Lower leg skin (tissue), 4 donors: ENCODE results near the gene OCLN. TPM values are rescaled to one million over a fixed set of nuclear protein-coding genes. Genes with fewer than 3 reads are reported as not detected.
"Not testable (repeated sequence)": the region's sequence is repeated elsewhere in the genome, so short reads cannot be mapped to it uniquely, and the experiment has no call there.

ENCODE experiments used
- DNase-seq, 2 donors: peaks; one replicate each; pipeline ENCODE4 v3.0.0-alpha.2; 2019; ENCODE audit warnings: low spot score in 2 of 2
- H3K4me3 ChIP-seq: fragments of 200-600 bp; sonication (generic); 2 replicates; pipeline ENCODE4 v1.5.1; 2017; ENCODE audit warnings: mild to moderate bottlenecking, low read depth; ENCODE audit not compliant: poor library complexity, severe bottlenecking
- CTCF ChIP-seq, 3 donors: fragments of 450-650 bp; IDR thresholded peaks; one replicate each; pipeline ENCODE4 v1.5.1; 2016; ENCODE audit warnings: antibody characterized with exemption in 3 of 3, mild to moderate bottlenecking in 3 of 3, moderate library complexity in 2 of 3
- POLR2A ChIP-seq, 2 donors: fragments of 450-650 bp; IDR thresholded peaks; one replicate each; pipeline ENCODE4 v1.6.1; 2016 to 2017; ENCODE audit warnings: antibody characterized with exemption in 2 of 2, mild to moderate bottlenecking in 1 of 2, moderate library complexity in 1 of 2
- WGBS, 2 donors: methylation state at CpG; one replicate each; pipeline ENCODE4 v1.1.5; 2018; 5-methylcytosine and 5-hydroxymethylcytosine counted together
- intact Hi-C: fragments of 100-400 bp; cut with DNase I; formaldehyde crosslinking; loops from one replicate; pipeline ENCODE4 v1.15.0; 2023; ENCODE audit warnings: low total_unique reads
- total RNA-seq, 4 donors: library from RNA; depleted of rRNA; stranded (reverse); fragments of >200 nt; gene quantifications; one replicate each; pipeline ENCODE4 v1.1.0, GENCODE V29; 2016

OCLN gene
- total RNA-seq, 4 donors from 2014 or later: 71.0 to 102 (median 89.6) TPM

GRCh38 chr5:69451941-69452647, 40.5 kb upstream of the OCLN start:
- TF ChIP-seq POLR2A (IDR thresholded peaks at IDR 0.05) (no peak), CTCF (IDR thresholded peaks at IDR 0.05) (no peak)
- intact Hi-C loops: no loop called here
- no peak for DNase-seq
- WGBS, 2 donors: 82 to 84% methylated on average over 4 of the region's 4 CpGs
- no peak overlapping the region for H3K4me3 ChIP-seq

- intact Hi-C loops, DNase-seq, H3K4me3 ChIP-seq: not testable (repeated sequence)
- 91 to 92% methylated on average over 3 of the region's 3 CpGs for WGBS, 2 donors
Observed at GRCh38 chr5:69453487-69453886, 39.1 kb upstream of the OCLN start.

- H3K4me3 ChIP-seq: no peak overlapping the region
- 56% methylated on average over 8 of the region's 8 CpGs for WGBS, 2 donors
- intact Hi-C loops: no loop called here
- TF ChIP-seq POLR2A (IDR thresholded peaks at IDR 0.05): no peak
- TF ChIP-seq CTCF (IDR thresholded peaks at IDR 0.05): no peak
- no peak for DNase-seq
Observed at GRCh38 chr5:69454460-69455249, 37.9 kb upstream of the OCLN start.

GRCh38 chr5:69455428-69455988, 37.1 kb upstream of the OCLN start:
- DNase-seq, H3K4me3 ChIP-seq, intact Hi-C loops: not testable (repeated sequence)
- 86 to 88% methylated on average over 7 of the region's 7 CpGs for WGBS, 2 donors

- intact Hi-C loops: no loop called here
- no peak for TF ChIP-seq POLR2A (IDR thresholded peaks at IDR 0.05)
- no peak for TF ChIP-seq CTCF (IDR thresholded peaks at IDR 0.05)
- H3K4me3 ChIP-seq: no peak overlapping the region
- no peak for DNase-seq
- WGBS, 2 donors: 92 to 97% methylated on average over 1 of the region's 1 CpG
Observed at GRCh38 chr5:69462170-69462569, 30.4 kb upstream of the OCLN start.

- DNase-seq, H3K4me3 ChIP-seq, intact Hi-C loops: not testable (repeated sequence)
- WGBS, 2 donors: 85 to 93% methylated on average over 3 of the region's 3 CpGs
Observed at GRCh38 chr5:69466375-69466774, 26.2 kb upstream of the OCLN start.

- intact Hi-C loops: no loop called here
- DNase-seq: no peak
- H3K4me3 ChIP-seq: no peak overlapping the region
- WGBS, 2 donors: 79 to 80% methylated on average over 8 of the region's 8 CpGs
- TF ChIP-seq CTCF (IDR thresholded peaks at IDR 0.05): no peak
- no peak for TF ChIP-seq POLR2A (IDR thresholded peaks at IDR 0.05)
Observed at GRCh38 chr5:69467442-69468225, 25.0 kb upstream of the OCLN start.
